ENCODE measurements around the gene GTF2A1.

DNA sequence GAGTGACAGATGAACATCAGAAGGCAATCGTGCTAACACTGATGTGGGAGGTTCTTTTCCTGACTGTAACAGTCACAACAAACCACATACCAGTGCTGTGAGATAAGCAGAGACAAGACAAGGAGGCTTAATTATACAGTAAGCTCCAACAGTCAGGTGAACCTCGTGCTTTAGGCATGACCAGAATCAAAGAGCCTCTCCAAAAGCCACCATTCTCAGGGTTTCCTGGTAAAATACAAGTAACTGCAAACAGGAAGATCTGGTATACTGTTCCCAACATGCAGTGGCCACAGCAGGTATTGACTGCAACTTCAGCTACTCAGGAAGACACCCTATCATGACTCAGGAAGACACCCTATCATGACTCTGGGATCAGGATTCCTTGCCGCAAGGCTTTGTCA is 47.3 kb upstream of the GTF2A1 start:
- TF ChIP-seq, protein P1, sequence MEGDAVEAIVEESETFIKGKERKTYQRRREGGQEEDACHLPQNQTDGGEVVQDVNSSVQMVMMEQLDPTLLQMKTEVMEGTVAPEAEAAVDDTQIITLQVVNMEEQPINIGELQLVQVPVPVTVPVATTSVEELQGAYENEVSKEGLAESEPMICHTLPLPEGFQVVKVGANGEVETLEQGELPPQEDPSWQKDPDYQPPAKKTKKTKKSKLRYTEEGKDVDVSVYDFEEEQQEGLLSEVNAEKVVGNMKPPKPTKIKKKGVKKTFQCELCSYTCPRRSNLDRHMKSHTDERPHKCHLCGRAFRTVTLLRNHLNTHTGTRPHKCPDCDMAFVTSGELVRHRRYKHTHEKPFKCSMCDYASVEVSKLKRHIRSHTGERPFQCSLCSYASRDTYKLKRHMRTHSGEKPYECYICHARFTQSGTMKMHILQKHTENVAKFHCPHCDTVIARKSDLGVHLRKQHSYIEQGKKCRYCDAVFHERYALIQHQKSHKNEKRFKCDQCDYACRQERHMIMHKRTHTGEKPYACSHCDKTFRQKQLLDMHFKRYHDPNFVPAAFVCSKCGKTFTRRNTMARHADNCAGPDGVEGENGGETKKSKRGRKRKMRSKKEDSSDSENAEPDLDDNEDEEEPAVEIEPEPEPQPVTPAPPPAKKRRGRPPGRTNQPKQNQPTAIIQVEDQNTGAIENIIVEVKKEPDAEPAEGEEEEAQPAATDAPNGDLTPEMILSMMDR (IDR thresholded peaks at IDR 0.05): no peak
- no peak for TF ChIP-seq POLR2AphosphoS5 (IDR thresholded peaks at IDR 0.05; ENCODE audit: low read depth, low read length)
- TF ChIP-seq, protein P2, sequence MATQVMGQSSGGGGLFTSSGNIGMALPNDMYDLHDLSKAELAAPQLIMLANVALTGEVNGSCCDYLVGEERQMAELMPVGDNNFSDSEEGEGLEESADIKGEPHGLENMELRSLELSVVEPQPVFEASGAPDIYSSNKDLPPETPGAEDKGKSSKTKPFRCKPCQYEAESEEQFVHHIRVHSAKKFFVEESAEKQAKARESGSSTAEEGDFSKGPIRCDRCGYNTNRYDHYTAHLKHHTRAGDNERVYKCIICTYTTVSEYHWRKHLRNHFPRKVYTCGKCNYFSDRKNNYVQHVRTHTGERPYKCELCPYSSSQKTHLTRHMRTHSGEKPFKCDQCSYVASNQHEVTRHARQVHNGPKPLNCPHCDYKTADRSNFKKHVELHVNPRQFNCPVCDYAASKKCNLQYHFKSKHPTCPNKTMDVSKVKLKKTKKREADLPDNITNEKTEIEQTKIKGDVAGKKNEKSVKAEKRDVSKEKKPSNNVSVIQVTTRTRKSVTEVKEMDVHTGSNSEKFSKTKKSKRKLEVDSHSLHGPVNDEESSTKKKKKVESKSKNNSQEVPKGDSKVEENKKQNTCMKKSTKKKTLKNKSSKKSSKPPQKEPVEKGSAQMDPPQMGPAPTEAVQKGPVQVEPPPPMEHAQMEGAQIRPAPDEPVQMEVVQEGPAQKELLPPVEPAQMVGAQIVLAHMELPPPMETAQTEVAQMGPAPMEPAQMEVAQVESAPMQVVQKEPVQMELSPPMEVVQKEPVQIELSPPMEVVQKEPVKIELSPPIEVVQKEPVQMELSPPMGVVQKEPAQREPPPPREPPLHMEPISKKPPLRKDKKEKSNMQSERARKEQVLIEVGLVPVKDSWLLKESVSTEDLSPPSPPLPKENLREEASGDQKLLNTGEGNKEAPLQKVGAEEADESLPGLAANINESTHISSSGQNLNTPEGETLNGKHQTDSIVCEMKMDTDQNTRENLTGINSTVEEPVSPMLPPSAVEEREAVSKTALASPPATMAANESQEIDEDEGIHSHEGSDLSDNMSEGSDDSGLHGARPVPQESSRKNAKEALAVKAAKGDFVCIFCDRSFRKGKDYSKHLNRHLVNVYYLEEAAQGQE (IDR thresholded peaks at IDR 0.05; ENCODE audit: insufficient read depth in 1 of 2, low read depth in 2 of 2, low read length in 1 of 2): no peak

Measured in Panc1 (cell line).